ENCODE measurements around the gene MRPS7. TPM values are rescaled to one million over a fixed set of nuclear protein-coding genes. Genes with fewer than 3 reads are reported as not detected.

The MRPS7 gene
- total and polyA plus RNA-seq, 2 donors (not counting 3 experiments of a cell fraction or from before 2014, with no cell fraction given) = 79.8 to 82.8 TPM

- Histone ChIP-seq H2AFZ (ENCODE audit: low read depth, low read length) (no peak overlapping the region), H3K4me3 (replicated peaks in 1 of 3; ENCODE audit: insufficient read depth in 1 of 3, low read depth in 1 of 3, low read length in 3 of 3) (no peak overlapping the region), H3K9me1 (replicated peaks; ENCODE audit: control insufficient read depth, extremely low read depth, insufficient read depth, low read length) (no peaks in the 10 kb centered on the region), H3K4me2 (ENCODE audit: insufficient read depth, low read length) (no peak overlapping the region), H3K4me1 (ENCODE audit: control insufficient read depth, extremely low read depth, insufficient read depth, low read length) (no peaks in the 10 kb centered on the region), H3K27ac (ENCODE audit: insufficient read depth, low read depth, low read length) (no peak overlapping the region), H3K27me3 (ENCODE audit: control insufficient read depth in 2 of 2, insufficient read depth in 2 of 2, low read length in 2 of 2) (no peaks in the 10 kb centered on the region), H4K20me1 (replicated peaks; ENCODE audit: control insufficient read depth, extremely low read depth, insufficient read depth, low read length) (no peaks in the 10 kb centered on the region), H3K9me3 (replicated peaks; ENCODE audit: control insufficient read depth, insufficient read depth, low read length) (no peaks in the 10 kb centered on the region), H3K36me3 (ENCODE audit: control insufficient read depth in 2 of 2, extremely low read depth in 1 of 2, insufficient read depth in 2 of 2, low read length in 2 of 2) (peaks cover 5 to 42% of the 10 kb centered on the region in 2 experiments), H3K9ac (replicated peaks; ENCODE audit: extremely low read depth, insufficient read depth, low read length) (no peak overlapping the region), H3K79me2 (ENCODE audit: control insufficient read depth, insufficient read depth, low read length) (no peaks in the 10 kb centered on the region)
- dilution Hi-C loops (cut with MboI; ENCODE audit: extremely low pct_ligation_motif_present, low sequenced_read_pairs) (no loop called here), intact Hi-C loops (cut with micrococcal nuclease) (no loop called here)
- CTCF ChIA-PET = interaction anchor here (0.9 to 2.9 kb wide), 9 partner anchors 12 to 267 kb away, joined by 3 to 20 read pairs (median 4); partner anchors contain the start of gene MIF4GD
- POLR2A ChIA-PET = interaction anchor here (0.5 to 0.6 kb wide), 2 partner anchors 16 to 40 kb away, joined by 3 to 4 read pairs; no protein-coding TSS in a partner anchor
- no TSS peak for BruUV-seq (replicated peaks)
- DNase-seq (ENCODE audit: low read depth, low spot score) (peak; percentile 57), FAIRE-seq (no peak)
- no peak for TF ChIP-seq MYC (IDR thresholded peaks at IDR 0.05; ENCODE audit: low read depth, low read length)
- no peak for TF ChIP-seq CTCF (IDR thresholded peaks at IDR 0.05; ENCODE audit: extremely low read depth in 1 of 2, insufficient read depth in 1 of 2, low read depth in 1 of 2, low read length in 2 of 2)
- TF ChIP-seq FOS (IDR thresholded peaks at IDR 0.05; ENCODE audit: borderline replicate concordance, insufficient read depth, low read length) = no peak
- TF ChIP-seq MAX (IDR thresholded peaks at IDR 0.05; ENCODE audit: insufficient read depth, insufficient read length) = no peak
- no peak for TF ChIP-seq EZH2 (IDR thresholded peaks at IDR 0.05; ENCODE audit: borderline replicate concordance, low read depth, low read length, severe bottlenecking)
- TF ChIP-seq JUN (IDR thresholded peaks at IDR 0.05; ENCODE audit: borderline replicate concordance, insufficient read depth, insufficient read length, low read depth) = no peak
- TF ChIP-seq POLR2A (IDR thresholded peaks at IDR 0.05; ENCODE audit: low read depth, low read length) = no peak
- TF ChIP-seq GATA2 (IDR thresholded peaks at IDR 0.05; ENCODE audit: insufficient read depth, insufficient read length, low read depth, low read length) = no peak
- TF ChIP-seq POLR2AphosphoS5 (IDR thresholded peaks at IDR 0.05; ENCODE audit: insufficient read depth, low read depth, low read length) = no peak
These were observed 33.4 kb upstream of the MRPS7 start for GRCh38 chr17:75228305-75228704.

Data from endothelial cell of umbilical vein (primary cell).